BE2C (cell line): ENCODE results near the gene ADAMTS18.
"Not testable (repeated sequence)": the region's sequence is repeated elsewhere in the genome, so short reads cannot be mapped to it uniquely, and the experiment has no call there.

Experiments used
- DNase-seq: peaks from one replicate; pipeline ENCODE4 v3.0.0-alpha.2; 2020
- H3K27me3 ChIP-seq: fragments of 250-450 bp; sonication (Bioruptor Pico); 2 replicates; pipeline ENCODE4 v1.5.1; 2020; ENCODE audit warnings: mild to moderate bottlenecking
- H3K36me3 ChIP-seq: fragments of 250-450 bp; sonication (Bioruptor Pico); 2 replicates; pipeline ENCODE4 v1.5.1; 2020; ENCODE audit warnings: mild to moderate bottlenecking
- H3K4me1 ChIP-seq: fragments of 250-450 bp; sonication (Bioruptor Pico); 2 replicates; pipeline ENCODE4 v1.5.1; 2020
- H3K4me3 ChIP-seq: 2 replicates; pipeline ENCODE4 v1.5.1; 2011; ENCODE audit warnings: low read depth, low read length
- H3K9me3 ChIP-seq: fragments of 250-450 bp; sonication (Bioruptor Pico); 2 replicates; pipeline ENCODE4 v1.5.1; 2020
- CTCF ChIP-seq: IDR thresholded peaks from 2 replicates; pipeline ENCODE4 v1.5.1; 2012; ENCODE audit warnings: mild to moderate bottlenecking, low read depth, low read length

Gene ADAMTS18

GRCh38 chr16:77467821-77468335 lies 33.0 kb upstream of the ADAMTS18 start:
- Histone ChIP-seq H3K4me1 (no peaks in the 10 kb centered on the region), H3K27me3 (no peaks in the 10 kb centered on the region), H3K9me3 (no peaks in the 10 kb centered on the region), H3K4me3 (no peak overlapping the region), H3K36me3 (no peaks in the 10 kb centered on the region)
- TF ChIP-seq CTCF = no peak
- no peak for DNase-seq

GRCh38 chr16:77463659-77464058 lies 28.8 kb upstream of the ADAMTS18 start:
- not testable (repeated sequence) for H3K27me3 ChIP-seq, DNase-seq, H3K4me3 ChIP-seq, H3K36me3 ChIP-seq, H3K9me3 ChIP-seq, H3K4me1 ChIP-seq

- H3K4me3 ChIP-seq = no peak overlapping the region
- no peaks in the 10 kb centered on the region for H3K4me1 ChIP-seq
- DNase-seq = no peak
- TF ChIP-seq CTCF = no peak
- no peaks in the 10 kb centered on the region for H3K27me3 ChIP-seq
- H3K36me3 ChIP-seq = no peaks in the 10 kb centered on the region
- no peaks in the 10 kb centered on the region for H3K9me3 ChIP-seq
Observed at GRCh38 chr16:77462894-77463293, 28.1 kb upstream of the ADAMTS18 start.

- Histone ChIP-seq H3K4me1 (no peaks in the 10 kb centered on the region), H3K9me3 (no peaks in the 10 kb centered on the region), H3K27me3 (no peaks in the 10 kb centered on the region), H3K36me3 (no peaks in the 10 kb centered on the region), H3K4me3 (no peak overlapping the region)
- TF ChIP-seq CTCF = no peak
- DNase-seq = no peak
Observed at GRCh38 chr16:77459534-77460254, 24.9 kb upstream of the ADAMTS18 start.

- no peak for DNase-seq
Observed at GRCh38 chr16:77457046-77457445, 22.2 kb upstream of the ADAMTS18 start.

GRCh38 chr16:77452243-77452642 lies 17.4 kb upstream of the ADAMTS18 start:
- no peaks in the 10 kb centered on the region for H3K9me3 ChIP-seq
- H3K4me1 ChIP-seq = no peaks in the 10 kb centered on the region
- no peak overlapping the region for H3K4me3 ChIP-seq
- H3K27me3 ChIP-seq = no peaks in the 10 kb centered on the region
- no peaks in the 10 kb centered on the region for H3K36me3 ChIP-seq
- no peak for DNase-seq
- no peak for TF ChIP-seq CTCF

More at GRCh38 chr16:77457046-77457445, 22.2 kb upstream of the ADAMTS18 start:
- H3K4me1 ChIP-seq = no peaks in the 10 kb centered on the region
- no peaks in the 10 kb centered on the region for H3K9me3 ChIP-seq
- H3K4me3 ChIP-seq = no peak overlapping the region
- H3K27me3 ChIP-seq = no peaks in the 10 kb centered on the region
- TF ChIP-seq CTCF = no peak
- no peaks in the 10 kb centered on the region for H3K36me3 ChIP-seq
